Measurements from ENCODE around the gene ITPR1.

Gene ITPR1

GRCh38 chr3:4829031-4829394 is 335.9 kb downstream of the ITPR1 start:
- DNase-seq (ENCODE audit: low read depth): no peak

GRCh38 chr3:4830586-4830914 is 337.4 kb downstream of the ITPR1 start:
- DNase-seq (ENCODE audit: low read depth): no peak

- no peak for DNase-seq (ENCODE audit: low read depth)
Measured at GRCh38 chr3:4831580-4831950, 338.4 kb downstream of the ITPR1 start.

DNA sequence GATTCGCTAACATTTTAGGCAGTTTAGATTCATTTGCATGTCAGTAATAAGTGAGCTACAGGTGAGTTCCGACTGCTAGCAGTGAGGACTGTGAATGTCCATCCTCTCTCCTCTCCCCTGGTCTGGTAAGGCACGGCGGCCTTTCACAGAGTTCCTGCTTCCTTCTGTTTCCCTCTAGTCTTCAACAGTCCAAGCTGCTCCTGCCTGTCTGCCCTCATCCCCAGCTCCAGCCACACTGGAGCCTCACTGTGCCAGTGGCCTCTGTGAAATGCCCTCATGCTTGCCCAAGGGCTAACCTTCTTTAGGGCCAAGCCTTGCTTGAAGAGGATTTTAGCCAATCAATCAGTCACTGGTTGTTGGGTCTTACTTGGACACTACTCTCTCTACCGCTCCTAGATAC is 340.3 kb downstream of the ITPR1 start:
- no peak for DNase-seq (ENCODE audit: low read depth)

- DNase-seq (ENCODE audit: low read depth): no peak
Measured at GRCh38 chr3:4834403-4834866, 341.3 kb downstream of the ITPR1 start.

DNA sequence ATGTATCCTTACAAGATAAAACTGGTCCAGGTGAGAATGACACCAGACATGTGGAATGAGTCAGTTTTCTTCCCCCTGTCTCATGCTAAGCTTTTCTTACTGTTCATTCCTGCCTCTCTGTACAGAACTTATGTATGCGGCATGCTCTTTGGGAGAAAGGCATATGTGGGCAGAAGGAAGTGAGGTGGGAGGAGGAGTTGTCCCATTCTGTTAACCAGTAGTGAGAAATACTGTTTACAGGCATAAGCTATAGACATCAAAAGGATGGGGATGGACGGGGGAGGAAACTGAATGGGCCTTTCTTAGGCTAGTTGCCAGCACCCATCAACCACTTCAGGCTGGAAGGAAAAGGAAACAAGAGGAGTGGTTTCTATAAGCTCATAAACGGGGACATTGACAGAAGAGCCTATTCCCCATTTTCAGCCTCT is 342.5 kb downstream of the ITPR1 start:
- DNase-seq (ENCODE audit: low read depth): no peak

DNA sequence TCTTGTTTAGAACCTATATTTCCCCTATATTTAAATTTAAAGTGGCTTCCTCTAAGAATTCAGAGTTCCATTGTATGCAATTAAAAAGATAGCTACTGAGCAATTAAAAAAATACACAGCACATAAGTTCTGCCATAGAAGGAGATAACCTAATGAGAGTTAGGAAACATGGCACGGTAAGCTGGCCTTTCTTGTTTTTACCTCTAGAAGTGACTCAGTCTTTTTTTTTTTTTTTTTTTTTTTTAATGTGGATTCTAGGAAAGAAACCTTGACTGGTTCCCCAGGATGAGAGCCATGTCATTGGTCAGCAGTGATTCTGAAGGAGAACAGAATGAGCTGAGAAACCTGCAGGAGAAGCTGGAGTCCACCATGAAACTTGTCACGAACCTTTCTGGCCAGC is 343.4 kb downstream of the ITPR1 start:
- no peak for DNase-seq (ENCODE audit: low read depth)

DNA sequence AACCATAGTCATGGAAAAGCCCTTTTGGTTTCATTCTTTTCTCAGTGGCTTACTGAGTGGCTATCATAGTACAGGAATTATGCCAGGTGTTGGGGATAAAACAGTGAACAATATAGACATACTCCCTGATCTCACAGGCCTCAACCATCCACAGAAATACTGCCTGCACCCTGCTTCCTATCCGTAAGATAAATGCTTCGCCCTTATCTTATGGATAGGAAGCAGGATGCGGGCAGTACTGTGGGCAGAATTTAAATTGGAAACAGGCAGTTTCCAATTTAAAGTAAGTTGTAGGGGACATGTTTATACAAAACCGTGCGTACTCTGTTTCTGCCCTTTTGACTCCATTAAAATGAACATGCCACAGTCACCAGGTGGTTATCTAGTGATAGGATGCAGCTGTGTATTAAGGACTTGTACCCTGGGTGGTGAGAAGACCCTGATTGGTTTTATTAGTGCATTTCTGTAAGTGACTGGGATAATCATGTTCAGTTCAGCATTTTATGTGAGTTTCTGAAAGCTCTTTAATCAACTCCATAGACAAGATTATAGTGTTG is 344.3 kb downstream of the ITPR1 start:
- no peak for DNase-seq (ENCODE audit: low read depth)

DNA sequence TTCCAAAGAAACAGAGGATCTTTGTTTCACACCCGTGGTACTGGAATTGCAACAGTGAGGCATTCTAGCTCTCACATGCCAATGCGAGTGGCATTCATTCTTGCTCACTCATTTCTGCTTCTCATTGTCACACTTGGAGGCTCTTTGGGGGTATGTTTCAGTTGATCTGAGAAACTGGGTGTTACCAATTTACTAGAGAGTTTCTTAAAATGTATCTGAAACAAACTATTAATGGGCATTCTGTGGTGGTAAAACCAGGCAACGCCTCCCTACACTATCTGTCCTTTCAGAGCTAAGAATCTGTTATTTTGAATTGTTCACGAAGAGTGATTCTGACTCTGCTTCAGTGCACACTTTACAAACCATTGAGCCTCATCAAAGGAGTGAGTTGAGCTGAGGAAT is 345.5 kb downstream of the ITPR1 start:
- DNase-seq (ENCODE audit: low read depth): no peak

- no peak for DNase-seq (ENCODE audit: low read depth)
Measured at GRCh38 chr3:4839278-4839677, 346.1 kb downstream of the ITPR1 start.

- peak; percentile 35 for DNase-seq (ENCODE audit: low read depth)
Measured at GRCh38 chr3:4841225-4841624, 348.1 kb downstream of the ITPR1 start.

GRCh38 chr3:4841776-4842440 is 348.8 kb downstream of the ITPR1 start:
- DNase-seq (ENCODE audit: low read depth): peak; percentile 79

GRCh38 chr3:4843619-4844018 is 350.5 kb downstream of the ITPR1 start:
- no peak for DNase-seq (ENCODE audit: low read depth)

- no peak for DNase-seq (ENCODE audit: low read depth)
Measured at GRCh38 chr3:4845882-4846281, 352.7 kb downstream of the ITPR1 start.

DNA sequence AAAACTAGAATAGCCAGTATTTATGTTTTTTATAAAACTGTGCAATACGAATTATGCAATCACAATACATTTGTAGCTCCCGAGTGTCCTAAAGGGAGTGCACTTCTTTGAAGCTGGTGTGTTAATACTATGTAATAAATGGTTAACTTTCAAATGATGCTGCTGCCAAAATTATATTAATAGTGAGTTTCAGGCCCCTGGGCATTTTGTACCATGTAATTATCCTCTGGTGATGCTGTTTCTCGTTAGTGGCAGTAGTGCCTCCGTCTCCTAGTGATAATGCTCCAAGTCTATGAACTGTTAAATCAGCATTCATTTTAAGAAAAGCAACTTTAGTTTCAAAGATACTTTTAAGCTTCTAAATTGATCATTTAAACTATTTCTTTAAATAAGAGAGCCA is 353.4 kb downstream of the ITPR1 start:
- DNase-seq (ENCODE audit: low read depth): no peak

GRCh38 chr3:4848176-4848825 is 355.2 kb downstream of the ITPR1 start:
- DNase-seq (ENCODE audit: low read depth): no peak

DNA sequence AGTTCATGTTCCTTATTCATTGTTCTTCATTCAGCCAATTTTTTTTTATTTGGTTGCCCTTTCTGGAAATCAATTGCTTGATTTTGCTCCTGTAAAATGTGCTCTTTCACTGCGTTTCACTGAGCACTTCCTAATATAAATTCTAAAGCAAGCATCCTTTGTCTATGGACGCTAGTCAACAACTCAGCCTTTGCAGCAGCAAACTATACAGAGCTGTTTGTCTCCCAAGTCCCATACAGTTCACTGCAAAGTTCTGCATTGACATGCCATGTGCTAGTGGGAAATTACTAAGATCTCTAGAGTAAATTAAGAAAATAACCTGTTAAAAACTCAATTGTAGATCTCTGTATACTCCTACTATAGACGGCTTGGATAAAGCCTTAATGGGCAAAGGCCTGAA is 356.0 kb downstream of the ITPR1 start:
- DNase-seq (ENCODE audit: low read depth): no peak

DNA sequence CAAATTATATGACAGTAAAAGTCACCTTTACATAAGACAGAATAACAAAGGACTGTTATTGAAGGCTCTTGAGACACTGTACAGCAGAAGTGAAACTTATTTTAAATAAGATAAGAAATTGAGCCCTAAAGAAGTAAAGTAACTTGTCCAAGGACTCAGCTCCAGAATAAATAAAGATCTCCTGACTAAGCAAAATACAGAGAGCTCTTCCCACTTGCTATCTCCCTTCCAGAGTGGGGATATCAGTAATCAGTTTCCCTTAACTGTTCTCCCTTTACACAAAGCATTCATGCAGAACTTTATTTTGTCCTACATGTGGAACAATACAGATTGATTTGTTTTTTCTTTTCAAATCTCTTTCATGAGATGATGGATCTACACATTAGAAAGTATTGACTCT is 356.6 kb downstream of the ITPR1 start:
- no peak for DNase-seq (ENCODE audit: low read depth)

- no peak for DNase-seq (ENCODE audit: low read depth)
Measured at GRCh38 chr3:4850211-4850927, 357.2 kb downstream of the ITPR1 start.

DNA sequence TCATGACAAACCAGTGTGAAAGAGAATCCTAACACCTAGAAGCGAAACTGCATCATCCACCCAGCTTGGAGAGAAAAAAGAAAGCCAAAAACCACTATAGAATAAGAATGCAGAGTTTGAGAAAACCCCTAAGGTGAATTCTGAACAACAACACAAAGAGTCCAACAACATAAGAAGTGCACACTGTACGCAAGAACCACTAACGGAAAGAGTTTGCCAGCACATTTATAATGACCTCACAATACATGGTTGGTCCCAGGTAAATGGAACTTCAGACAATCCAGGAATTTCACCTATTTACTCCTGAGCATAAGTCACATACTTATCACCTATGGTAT is 357.7 kb downstream of the ITPR1 start:
- DNase-seq (ENCODE audit: low read depth): no peak

DNA sequence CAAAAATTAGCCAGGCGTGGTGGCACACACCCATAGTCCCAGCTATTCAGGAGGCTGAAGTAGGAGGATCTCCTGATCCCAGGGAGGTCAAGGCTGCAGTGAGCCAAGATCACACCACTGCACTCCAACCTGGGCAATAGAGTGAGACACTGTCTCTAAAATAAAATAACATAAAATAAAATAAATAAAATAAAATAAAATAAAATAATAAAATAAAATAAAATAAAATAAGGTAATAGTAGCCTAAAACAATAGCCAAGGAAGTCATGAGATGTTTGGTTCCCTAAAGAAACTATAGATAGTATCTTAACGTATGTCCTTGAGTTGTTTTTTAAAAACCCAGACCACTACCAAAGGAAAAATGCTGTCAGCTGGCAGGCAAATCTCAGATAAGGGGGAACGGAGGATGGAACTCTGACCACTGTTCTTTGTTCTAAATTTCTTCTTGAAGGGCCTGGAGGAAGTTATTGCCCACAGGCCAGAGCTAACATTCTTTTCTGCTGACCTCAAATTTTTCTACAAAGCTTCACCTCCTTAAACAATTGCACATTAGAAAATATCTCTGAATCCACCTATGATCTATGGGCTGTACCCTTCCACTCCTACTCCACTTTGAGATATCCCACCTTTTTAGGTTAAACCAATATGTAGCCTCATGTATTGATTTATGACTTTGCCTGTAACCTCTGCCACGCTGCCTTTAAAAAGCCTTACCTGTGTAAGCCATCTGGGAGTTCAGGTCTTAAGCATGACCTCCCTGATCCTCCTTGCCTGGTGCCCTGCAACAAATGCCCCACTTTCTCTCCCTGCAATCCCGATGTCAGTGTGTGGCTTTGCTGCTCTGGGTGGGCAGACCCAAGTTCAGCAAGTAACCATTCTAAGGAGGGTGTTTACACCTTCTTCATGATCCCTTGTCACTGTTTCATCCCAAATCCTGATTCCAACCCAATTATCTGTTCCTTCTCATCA is 359.9 kb downstream of the ITPR1 start:
- DNase-seq (ENCODE audit: low read depth): peak; percentile 61

DNA sequence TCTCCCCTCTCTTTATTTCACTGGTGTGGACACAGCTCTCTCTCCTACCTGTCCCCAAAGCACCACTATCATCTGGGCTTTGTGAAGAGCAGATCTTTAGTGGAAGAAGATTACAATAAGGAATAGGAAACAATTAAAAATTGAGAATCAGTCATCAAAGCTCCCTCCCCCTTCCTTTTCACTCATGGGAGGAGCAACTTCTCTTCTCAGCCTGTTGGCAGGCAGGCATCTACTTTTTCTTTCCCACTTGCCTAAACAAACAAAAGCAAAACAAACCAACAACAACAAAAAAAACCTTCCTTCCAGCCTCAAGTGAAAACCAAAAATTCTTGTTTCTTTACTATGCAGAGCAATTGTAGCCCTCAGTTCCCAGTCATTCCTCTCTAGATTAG is 360.6 kb downstream of the ITPR1 start:
- no peak for DNase-seq (ENCODE audit: low read depth)
